HepG2 (cell line): Measurements from ENCODE around the gene APBB3. TPM values are rescaled to one million over a fixed set of nuclear protein-coding genes. Genes with fewer than 3 reads are reported as not detected.

ENCODE experiments used
- ATAC-seq: fragments of 200-7000 bp; cut with Tn5 transposase; 3 replicates; pipeline ENCODE4 v1.9.1; 2020; ENCODE audit warnings: mild to moderate bottlenecking, moderate library complexity
- BruUV-seq: library from RNA; stranded (reverse); fragments of 400-500 nt; replicated peaks from 2 replicates; lab custom pipeline; 2021; lab: Mats Ljungman, UMichigan
- CTCF ChIA-PET: fragments of 300-600 bp; formaldehyde crosslinking; extraction: SDS; loops from one replicate; lab custom pipeline; 2021; ENCODE audit warnings: low total read pairs, inconsistent platforms, low intra/inter-chr PET ratio; lab: Yijun Ruan, JAX
- POLR2A ChIA-PET: fragments of 350-600 bp; sonication (Branson Sonifier 250); formaldehyde crosslinking; loops from one replicate; lab custom pipeline; 2020; ENCODE audit warnings: antibody characterized with exemption, inconsistent platforms; lab: Yijun Ruan, JAX
- DNase-seq: peaks from one replicate; pipeline ENCODE4 v3.0.0-alpha.2; 2015; ENCODE audit warnings: low spot score
- FAIRE-seq: peaks from 3 replicates; lab custom pipeline; 2011; peaks lifted over from hg19 to GRCh38; lab: Jason Lieb, UNC
- H2AFZ ChIP-seq: one replicate; pipeline ENCODE4 v1.6.1; 2011; ENCODE audit warnings: low read length, inconsistent platforms
- H3K27ac ChIP-seq: fragments of 300-600 bp; 3 replicates; pipeline ENCODE4 v1.8.0; 2011; ENCODE audit warnings: mixed run types, mild to moderate bottlenecking, mixed read lengths, low read length, inconsistent platforms; ENCODE audit not compliant: insufficient read depth; ENCODE audit errors: extremely low read length
- H3K27me3 ChIP-seq, 2 experiments: fragments of 200-600 bp in 1 of 2; 2 replicates in 1 of 2; 3 replicates in 1 of 2; pipeline versions ENCODE4 v1.6.0 to v1.8.0; 2011; ENCODE audit warnings: low read length in 2 of 2, mild to moderate bottlenecking in 2 of 2, moderate library complexity in 2 of 2, inconsistent platforms in 1 of 2; ENCODE audit not compliant: insufficient read depth in 2 of 2, control insufficient read depth in 1 of 2
- H3K36me3 ChIP-seq, 2 experiments: fragments of 200-600 bp in 1 of 2; replicated peaks in 1 of 2; 2 replicates in 1 of 2; 3 replicates in 1 of 2; pipeline versions ENCODE4 v1.5.1 to v1.8.0; 2011; ENCODE audit warnings: low read length in 2 of 2, inconsistent platforms in 1 of 2; ENCODE audit not compliant: insufficient read depth in 2 of 2, control insufficient read depth in 1 of 2
- H3K4me1 ChIP-seq: 2 replicates; pipeline ENCODE4 v1.5.1; 2012; ENCODE audit warnings: low read length, inconsistent platforms; ENCODE audit not compliant: insufficient read depth
- H3K4me2 ChIP-seq: 2 replicates; pipeline ENCODE4 v1.6.0; 2011; ENCODE audit warnings: low read depth, low read length, inconsistent platforms
- H3K4me3 ChIP-seq, 3 experiments: fragments of 200-600 bp in 1 of 3; sonication (generic), shearing (Covaris generic) in 1 of 3; replicated peaks in 1 of 3; 2 replicates each; pipeline ENCODE4 v1.5.1; 2011 to 2016; ENCODE audit warnings: low read length in 3 of 3, inconsistent platforms in 2 of 3, low read depth in 2 of 3, mild to moderate bottlenecking in 2 of 3, control low read depth in 1 of 3, mixed read lengths in 1 of 3; ENCODE audit not compliant: insufficient read depth in 1 of 3
- H3K79me2 ChIP-seq: one replicate; pipeline ENCODE4 v1.6.1; 2011; ENCODE audit warnings: low read length, inconsistent platforms; ENCODE audit not compliant: insufficient read depth
- H3K9ac ChIP-seq: 2 replicates; pipeline ENCODE4 v1.6.0; 2011; ENCODE audit warnings: mild to moderate bottlenecking, low read depth, low read length, inconsistent platforms; ENCODE audit not compliant: insufficient read depth
- H3K9me3 ChIP-seq: 2 replicates; pipeline ENCODE4 v1.5.1; 2012; ENCODE audit warnings: mild to moderate bottlenecking, low read length
- H4K20me1 ChIP-seq: 2 replicates; pipeline ENCODE4 v1.6.0; 2011; ENCODE audit warnings: inconsistent platforms, mild to moderate bottlenecking, low read length, moderate library complexity; ENCODE audit not compliant: insufficient read depth
- ATRX ChIP-seq: sonication (generic); formaldehyde crosslinking; IDR thresholded peaks from 2 replicates; pipeline ENCODE4 v1.4.0; 2020; ENCODE audit warnings: missing genetic modification reagents, borderline replicate concordance
- IRF2 ChIP-seq: IDR thresholded peaks from 2 replicates; pipeline ENCODE4 v1.6.1; 2018; ENCODE audit warnings: missing genetic modification reagents, missing compliant biosample characterization
- KLF15 ChIP-seq: sonication (generic); formaldehyde crosslinking; IDR thresholded peaks from 2 replicates; pipeline ENCODE4 v1.8.1; 2023; ENCODE audit warnings: borderline replicate concordance, mild to moderate bottlenecking, inconsistent platforms, missing genetic modification reagents, mixed read lengths
- RARG ChIP-seq: sonication (generic); formaldehyde crosslinking; IDR thresholded peaks from 2 replicates; pipeline ENCODE4 v1.4.0; 2020; ENCODE audit warnings: low read depth, mild to moderate bottlenecking, missing genetic modification reagents
- SMAD3 ChIP-seq: sonication (generic); formaldehyde crosslinking; IDR thresholded peaks from 2 replicates; pipeline ENCODE4 v1.4.0; 2020; ENCODE audit warnings: missing genetic modification reagents
- SOX13 ChIP-seq, 3 experiments: fragments of 450-650 bp in 1 of 3; sonication (generic) in 1 of 3; formaldehyde crosslinking in 1 of 3; IDR thresholded peaks in 2 of 3; conservative IDR thresholded peaks in 1 of 3; 2 replicates each; pipeline versions ENCODE4 v1.5.0 to v1.6.1; 2016 to 2020; ENCODE audit warnings: antibody characterized with exemption in 1 of 3, mild to moderate bottlenecking in 1 of 3, missing compliant biosample characterization in 1 of 3, missing genetic modification reagents in 1 of 3, moderate library complexity in 1 of 3
- ZBTB8A ChIP-seq: sonication (generic); formaldehyde crosslinking; IDR thresholded peaks from 2 replicates; pipeline ENCODE4 v1.4.0; 2020; ENCODE audit warnings: mild to moderate bottlenecking, low read depth, missing genetic modification reagents, borderline replicate concordance
- ZNF543 ChIP-seq: sonication (generic); formaldehyde crosslinking; IDR thresholded peaks from 2 replicates; pipeline ENCODE4 v1.4.0; 2020; ENCODE audit warnings: mild to moderate bottlenecking, missing genetic modification reagents
- ZNF563 ChIP-seq: sonication (generic); formaldehyde crosslinking; IDR thresholded peaks from 2 replicates; pipeline ENCODE4 v1.8.0; 2022; ENCODE audit warnings: mild to moderate bottlenecking, moderate library complexity, missing genetic modification reagents
- ZNF703 ChIP-seq: sonication (generic); formaldehyde crosslinking; IDR thresholded peaks from 2 replicates; pipeline ENCODE4 v1.5.1; 2020; ENCODE audit warnings: missing genetic modification reagents, mild to moderate bottlenecking, moderate library complexity, borderline replicate concordance
- WGBS: methylation state at CpG from one replicate; pipeline ENCODE4 v1.1.6; 2017; ENCODE audit warnings: low lambda C conversion rate; 5-methylcytosine and 5-hydroxymethylcytosine counted together
- in situ Hi-C: cut with HindIII; loops from 2 replicates; pipeline ENCODE4 v1.10.0; 2017; ENCODE audit warnings: low pct_unique_long_range_greater_than_20kb; ENCODE audit not compliant: extremely low pct_ligation_motif_present
- intact Hi-C: fragments of 100-400 bp; cut with micrococcal nuclease; formaldehyde crosslinking; loops from one replicate; pipeline ENCODE4 v1.10.0; 2022; ENCODE audit not compliant: unreplicated experiment
- polyA plus RNA-seq, 8 experiments: library from polyadenylated mRNA; depleted of rRNA in 3 of 8; stranded (reverse) in 7 of 8; unstranded in 1 of 8; fragments of >200 nt; fragmentation: Illumina TruSeq in 4 of 8; extraction: Trizol in 4 of 8; gene quantifications; 2 replicates each; pipeline versions ENCODE4 v1.2.1 to v1.2.3, GENCODE V29; 2011 to 2016; ENCODE audit warnings: low read depth in 4 of 8, missing spikeins in 1 of 8, mixed read lengths in 1 of 8; ENCODE audit not compliant: insufficient read depth in 1 of 8
- total RNA-seq, 5 experiments: library from RNA; depleted of rRNA; stranded (reverse); fragments of >200 nt; fragmentation: Illumina TruSeq; extraction: Trizol; gene quantifications; 2 replicates each; pipeline ENCODE4 v1.2.3, GENCODE V29; 2016; ENCODE audit warnings: low read depth in 1 of 5
- TF ChIP-seq, protein P1 (sequence below): sonication (generic); formaldehyde crosslinking; IDR thresholded peaks from 2 replicates; pipeline ENCODE4 v1.5.0; 2020; ENCODE audit warnings: mild to moderate bottlenecking, missing genetic modification reagents
- TF ChIP-seq, protein P2 (sequence below): sonication (generic); formaldehyde crosslinking; IDR thresholded peaks from 2 replicates; pipeline ENCODE4 v1.9.0; 2022; ENCODE audit warnings: low read depth, missing genetic modification reagents
- TF ChIP-seq, protein P3 (sequence below): sonication (generic); formaldehyde crosslinking; IDR thresholded peaks from 2 replicates; pipeline ENCODE4 v1.4.0; 2020; ENCODE audit warnings: missing genetic modification reagents
- TF ChIP-seq, protein P4 (sequence below): sonication (generic); formaldehyde crosslinking; IDR thresholded peaks from 2 replicates; pipeline ENCODE4 v1.8.1; 2023; ENCODE audit warnings: mild to moderate bottlenecking, inconsistent platforms, moderate library complexity, missing genetic modification reagents, borderline replicate concordance

The APBB3 gene
- total and polyA plus RNA-seq, 2 of the 13 experiments (the other 11 are each of a cell fraction or from before 2014, with no cell fraction given), result 0.38 to 0.78 TPM

DNA sequence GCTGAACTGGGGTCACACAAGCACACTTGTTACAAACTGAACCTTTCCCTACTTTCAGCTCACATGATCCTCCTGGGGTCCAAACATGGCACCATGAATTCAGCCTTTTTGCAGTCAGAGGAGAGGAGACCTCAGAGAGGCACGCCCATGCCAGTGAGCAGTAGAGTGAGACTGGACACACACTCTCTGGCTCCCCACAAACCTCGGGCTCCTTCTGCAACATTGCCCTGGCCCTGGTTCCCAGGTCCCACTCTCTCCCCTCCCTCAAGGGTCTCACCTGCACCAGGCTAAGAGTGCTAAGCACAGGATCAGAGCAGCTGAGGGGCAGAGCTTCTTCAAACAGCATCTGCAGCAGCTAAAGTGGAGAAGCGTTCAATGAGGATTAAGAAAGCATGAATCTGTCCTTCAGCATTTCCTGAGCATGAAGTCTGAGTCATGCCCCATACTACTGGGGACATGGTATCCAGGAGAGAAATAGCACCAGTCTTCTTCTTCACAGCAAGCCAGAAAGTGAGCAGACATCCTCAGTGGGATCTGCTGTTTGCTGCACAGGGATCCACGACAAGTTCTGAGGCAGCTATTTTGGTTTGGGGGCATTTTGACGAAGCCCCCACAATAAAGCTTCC lies 27.5 kb upstream of the APBB3 start (continued):
- TF ChIP-seq, protein P1, sequence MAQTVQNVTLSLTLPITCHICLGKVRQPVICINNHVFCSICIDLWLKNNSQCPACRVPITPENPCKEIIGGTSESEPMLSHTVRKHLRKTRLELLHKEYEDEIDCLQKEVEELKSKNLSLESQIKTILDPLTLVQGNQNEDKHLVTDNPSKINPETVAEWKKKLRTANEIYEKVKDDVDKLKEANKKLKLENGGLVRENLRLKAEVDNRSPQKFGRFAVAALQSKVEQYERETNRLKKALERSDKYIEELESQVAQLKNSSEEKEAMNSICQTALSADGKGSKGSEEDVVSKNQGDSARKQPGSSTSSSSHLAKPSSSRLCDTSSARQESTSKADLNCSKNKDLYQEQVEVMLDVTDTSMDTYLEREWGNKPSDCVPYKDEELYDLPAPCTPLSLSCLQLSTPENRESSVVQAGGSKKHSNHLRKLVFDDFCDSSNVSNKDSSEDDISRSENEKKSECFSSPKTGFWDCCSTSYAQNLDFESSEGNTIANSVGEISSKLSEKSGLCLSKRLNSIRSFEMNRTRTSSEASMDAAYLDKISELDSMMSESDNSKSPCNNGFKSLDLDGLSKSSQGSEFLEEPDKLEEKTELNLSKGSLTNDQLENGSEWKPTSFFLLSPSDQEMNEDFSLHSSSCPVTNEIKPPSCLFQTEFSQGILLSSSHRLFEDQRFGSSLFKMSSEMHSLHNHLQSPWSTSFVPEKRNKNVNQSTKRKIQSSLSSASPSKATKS (CRISPR knock-in tag), result no peak
- TF ChIP-seq ZNF703 (CRISPR knock-in tag) (no peak), RARG (CRISPR knock-in tag) (no peak), ZNF563 (no peak)

DNA sequence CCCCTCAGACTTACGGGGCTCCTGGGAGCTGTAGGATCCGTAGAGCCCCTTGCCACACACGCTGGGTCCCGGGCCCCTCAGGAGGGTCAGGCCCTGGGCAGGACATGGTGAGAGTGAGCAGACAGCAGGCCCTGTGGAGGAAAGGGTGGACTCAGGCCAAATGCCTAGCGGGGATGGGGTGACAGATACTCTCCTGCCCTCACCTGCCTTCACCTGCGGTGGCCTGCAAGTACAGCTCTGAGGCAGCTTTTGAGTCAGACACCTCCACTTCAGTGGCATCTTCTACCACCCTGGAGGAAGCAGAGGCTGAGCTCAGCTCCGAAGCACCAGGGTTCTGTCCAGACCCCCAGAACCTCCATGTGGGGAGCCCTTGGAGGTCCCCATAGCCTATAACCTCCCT lies 26.5 kb upstream of the APBB3 start:
- Histone ChIP-seq H2AFZ (no peak overlapping the region), H3K4me3 (no peak overlapping the region), H3K27ac (no peak overlapping the region), H3K4me1 (peaks cover 12% of the 10 kb centered on the region), H3K4me2 (no peak overlapping the region), H3K79me2 (no peaks in the 10 kb centered on the region), H4K20me1 (no peaks in the 10 kb centered on the region), H3K36me3 (no peaks in the 10 kb centered on the region), H3K27me3 (no peaks in the 10 kb centered on the region; a peak in 1 of 5 replicates), H3K9ac (no peak overlapping the region), H3K9me3 (no peaks in the 10 kb centered on the region)
- 29% methylated on average over 4 of the region's 7 CpGs for WGBS
- POLR2A ChIA-PET, result no interaction called here
- intact Hi-C loops (no loop called here), in situ Hi-C loops (no loop called here)
- no peak for FAIRE-seq
- CTCF ChIA-PET, result no interaction called here
- DNase-seq, result no peak
- no peak; the same call in 2 of the 3 replicates for ATAC-seq
- BruUV-seq, result no TSS peak
- TF ChIP-seq, protein P2, sequence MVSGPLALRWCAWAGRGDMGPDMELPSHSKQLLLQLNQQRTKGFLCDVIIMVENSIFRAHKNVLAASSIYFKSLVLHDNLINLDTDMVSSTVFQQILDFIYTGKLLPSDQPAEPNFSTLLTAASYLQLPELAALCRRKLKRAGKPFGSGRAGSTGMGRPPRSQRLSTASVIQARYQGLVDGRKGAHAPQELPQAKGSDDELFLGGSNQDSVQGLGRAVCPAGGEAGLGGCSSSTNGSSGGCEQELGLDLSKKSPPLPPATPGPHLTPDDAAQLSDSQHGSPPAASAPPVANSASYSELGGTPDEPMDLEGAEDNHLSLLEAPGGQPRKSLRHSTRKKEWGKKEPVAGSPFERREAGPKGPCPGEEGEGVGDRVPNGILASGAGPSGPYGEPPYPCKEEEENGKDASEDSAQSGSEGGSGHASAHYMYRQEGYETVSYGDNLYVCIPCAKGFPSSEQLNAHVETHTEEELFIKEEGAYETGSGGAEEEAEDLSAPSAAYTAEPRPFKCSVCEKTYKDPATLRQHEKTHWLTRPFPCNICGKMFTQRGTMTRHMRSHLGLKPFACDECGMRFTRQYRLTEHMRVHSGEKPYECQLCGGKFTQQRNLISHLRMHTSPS (CRISPR knock-in tag), result no peak
- TF ChIP-seq, protein P3, sequence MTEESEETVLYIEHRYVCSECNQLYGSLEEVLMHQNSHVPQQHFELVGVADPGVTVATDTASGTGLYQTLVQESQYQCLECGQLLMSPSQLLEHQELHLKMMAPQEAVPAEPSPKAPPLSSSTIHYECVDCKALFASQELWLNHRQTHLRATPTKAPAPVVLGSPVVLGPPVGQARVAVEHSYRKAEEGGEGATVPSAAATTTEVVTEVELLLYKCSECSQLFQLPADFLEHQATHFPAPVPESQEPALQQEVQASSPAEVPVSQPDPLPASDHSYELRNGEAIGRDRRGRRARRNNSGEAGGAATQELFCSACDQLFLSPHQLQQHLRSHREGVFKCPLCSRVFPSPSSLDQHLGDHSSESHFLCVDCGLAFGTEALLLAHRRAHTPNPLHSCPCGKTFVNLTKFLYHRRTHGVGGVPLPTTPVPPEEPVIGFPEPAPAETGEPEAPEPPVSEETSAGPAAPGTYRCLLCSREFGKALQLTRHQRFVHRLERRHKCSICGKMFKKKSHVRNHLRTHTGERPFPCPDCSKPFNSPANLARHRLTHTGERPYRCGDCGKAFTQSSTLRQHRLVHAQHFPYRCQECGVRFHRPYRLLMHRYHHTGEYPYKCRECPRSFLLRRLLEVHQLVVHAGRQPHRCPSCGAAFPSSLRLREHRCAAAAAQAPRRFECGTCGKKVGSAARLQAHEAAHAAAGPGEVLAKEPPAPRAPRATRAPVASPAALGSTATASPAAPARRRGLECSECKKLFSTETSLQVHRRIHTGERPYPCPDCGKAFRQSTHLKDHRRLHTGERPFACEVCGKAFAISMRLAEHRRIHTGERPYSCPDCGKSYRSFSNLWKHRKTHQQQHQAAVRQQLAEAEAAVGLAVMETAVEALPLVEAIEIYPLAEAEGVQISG (CRISPR knock-in tag), result no peak
- TF ChIP-seq ATRX (no peak), ZBTB8A (no peak), KLF15 (CRISPR knock-in tag) (no peak), ZNF543 (CRISPR knock-in tag) (no peak), IRF2 (CRISPR knock-in tag) (no peak), SMAD3 (CRISPR knock-in tag) (no peak), SOX13 (IDR thresholded peaks at IDR 0.05) (no peak), SOX13 (CRISPR knock-in tag; conservative IDR thresholded peaks at IDR 0.05 in 1 of 2, IDR thresholded peaks at IDR 0.05 in 1 of 2) (no peak)
- TF ChIP-seq, protein P4, sequence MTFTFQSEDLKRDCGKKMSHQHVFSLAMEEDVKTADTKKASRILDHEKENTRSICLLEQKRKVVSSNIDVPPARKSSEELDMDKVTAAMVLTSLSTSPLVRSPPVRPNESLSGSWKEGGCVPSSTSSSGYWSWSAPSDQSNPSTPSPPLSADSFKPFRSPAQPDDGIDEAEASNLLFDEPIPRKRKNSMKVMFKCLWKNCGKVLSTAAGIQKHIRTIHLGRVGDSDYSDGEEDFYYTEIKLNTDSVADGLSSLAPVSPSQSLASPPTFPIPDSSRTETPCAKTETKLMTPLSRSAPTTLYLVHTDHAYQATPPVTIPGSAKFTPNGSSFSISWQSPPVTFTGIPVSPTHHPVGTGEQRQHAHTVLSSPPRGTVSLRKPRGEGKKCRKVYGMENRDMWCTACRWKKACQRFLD (CRISPR knock-in tag), result no peak
